H1 (cell line): ENCODE measurements around the gene SLC25A21. TPM values are rescaled to one million over a fixed set of nuclear protein-coding genes. Genes with fewer than 3 reads are reported as not detected.
A peak's percentile ranks its signal among the peaks of the same experiment; 100 is the strongest.

Experiments used
- CTCF ChIA-PET: fragments of 300-600 bp; sonication (Branson Sonifier 250); formaldehyde crosslinking; loops from one replicate; lab custom pipeline; 2021; ENCODE audit not compliant: partially characterized antibody; lab: Charles Lee
- POLR2A ChIA-PET: fragments of 300-600 bp; sonication (Branson Sonifier 250); formaldehyde crosslinking; loops from one replicate; lab custom pipeline; 2021; ENCODE audit warnings: inconsistent platforms; ENCODE audit not compliant: partially characterized antibody; lab: Charles Lee
- DNase-seq, 2 experiments: peaks; one replicate each; pipeline versions ENCODE4 v3.0.0 to v3.0.0-alpha.2; 2010 to 2022; ENCODE audit warnings: low spot score in 2 of 2, low read depth in 1 of 2, mixed read lengths in 1 of 2
- FAIRE-seq: peaks from 2 replicates; lab custom pipeline; 2011; peaks lifted over from hg19 to GRCh38; lab: Jason Lieb, UNC
- H2AFZ ChIP-seq: 2 replicates; pipeline ENCODE4 v1.8.1; 2012; ENCODE audit warnings: low read length, inconsistent platforms
- H2AK5ac ChIP-seq: 2 replicates; pipeline ENCODE4 v1.6.1; 2013; ENCODE audit warnings: low read depth, low read length
- H2BK120ac ChIP-seq: replicated peaks from 2 replicates; pipeline ENCODE3; 2013; ENCODE audit warnings: low read depth, low read length, inconsistent platforms
- H2BK12ac ChIP-seq: 2 replicates; pipeline ENCODE4 v1.6.1; 2013; ENCODE audit warnings: low read depth, low read length
- H2BK15ac ChIP-seq: 2 replicates; pipeline ENCODE4 v1.6.1; 2013; ENCODE audit warnings: low read length
- H2BK20ac ChIP-seq: 2 replicates; pipeline ENCODE4 v1.6.1; 2013; ENCODE audit warnings: low read length
- H2BK5ac ChIP-seq: 2 replicates; pipeline ENCODE4 v1.6.1; 2013; ENCODE audit warnings: low read depth, low read length
- H3K14ac ChIP-seq: 2 replicates; pipeline ENCODE4 v1.6.1; 2013; ENCODE audit warnings: inconsistent platforms; ENCODE audit not compliant: insufficient read length
- H3K18ac ChIP-seq: 2 replicates; pipeline ENCODE4 v1.6.1; 2013; ENCODE audit warnings: low read length; ENCODE audit errors: extremely low read depth
- H3K23ac ChIP-seq: 2 replicates; pipeline ENCODE4 v1.6.1; 2013; ENCODE audit warnings: inconsistent platforms; ENCODE audit not compliant: insufficient read length
- H3K23me2 ChIP-seq: 2 replicates; pipeline ENCODE4 v1.6.1; 2013; ENCODE audit warnings: low read depth, low read length
- H3K27ac ChIP-seq: 2 replicates; pipeline ENCODE4 v1.6.1; 2011; ENCODE audit warnings: low read depth, low read length, inconsistent platforms
- H3K27me3 ChIP-seq, 4 experiments: replicated peaks in 1 of 4; 1 replicate in 1 of 4; 2 replicates in 3 of 4; pipeline versions ENCODE4 v1.6.1 to v1.8.1; 2011 to 2013; ENCODE audit warnings: low read length in 3 of 4, mild to moderate bottlenecking in 3 of 4, inconsistent platforms in 2 of 4, mixed read lengths in 2 of 4, moderate library complexity in 1 of 4; ENCODE audit not compliant: control insufficient read depth in 3 of 4, insufficient read depth in 3 of 4; ENCODE audit errors: extremely low read depth in 1 of 4
- H3K36me3 ChIP-seq, 4 experiments: 2 replicates each; pipeline versions ENCODE4 v1.6.1 to v1.8.1; 2011 to 2013; ENCODE audit warnings: mild to moderate bottlenecking in 4 of 4, low read length in 3 of 4, moderate library complexity in 2 of 4, control low read depth in 1 of 4, inconsistent platforms in 1 of 4; ENCODE audit not compliant: insufficient read depth in 4 of 4, control insufficient read depth in 2 of 4
- H3K4ac ChIP-seq: replicated peaks from 2 replicates; pipeline ENCODE3; 2013; ENCODE audit warnings: low read length, low read depth, mixed read lengths, inconsistent platforms; ENCODE audit not compliant: insufficient read length
- H3K4me1 ChIP-seq, 4 experiments: replicated peaks in 1 of 4; 1 replicate in 1 of 4; 2 replicates in 3 of 4; pipeline versions ENCODE4 v1.6.1 to v1.8.1; 2011 to 2013; ENCODE audit warnings: low read length in 3 of 4, inconsistent platforms in 2 of 4, mixed read lengths in 1 of 4; ENCODE audit not compliant: insufficient read depth in 4 of 4, control insufficient read depth in 3 of 4
- H3K4me2 ChIP-seq, 2 experiments: 2 replicates each; pipeline versions ENCODE4 v1.6.1 to v1.8.1; 2011 to 2013; ENCODE audit warnings: low read depth in 2 of 2, low read length in 2 of 2, control low read depth in 1 of 2, inconsistent platforms in 1 of 2, mild to moderate bottlenecking in 1 of 2; ENCODE audit not compliant: insufficient read depth in 1 of 2
- H3K4me3 ChIP-seq, 4 experiments: fragments of 200-600, 300-600 bp in 1 of 4; sonication (generic), shearing (Covaris generic), sonication (Bioruptor Twin) in 1 of 4; 2 replicates each; pipeline versions ENCODE4 v1.5.1 to v1.8.1; 2011 to 2016; ENCODE audit warnings: low read length in 4 of 4, low read depth in 3 of 4, control low read depth in 2 of 4, inconsistent platforms in 2 of 4, mild to moderate bottlenecking in 2 of 4, mixed read lengths in 1 of 4, moderate library complexity in 1 of 4; ENCODE audit not compliant: insufficient read depth in 2 of 4; ENCODE audit errors: extremely low read depth in 1 of 4
- H3K56ac ChIP-seq: replicated peaks from 2 replicates; pipeline ENCODE3; 2013; ENCODE audit warnings: low read depth, mild to moderate bottlenecking, mixed read lengths, low read length, inconsistent platforms; ENCODE audit not compliant: insufficient read length
- H3K79me1 ChIP-seq: 2 replicates; pipeline ENCODE4 v1.6.1; 2013; ENCODE audit warnings: low read depth, low read length, control low read depth
- H3K79me2 ChIP-seq, 2 experiments: 2 replicates each; pipeline versions ENCODE4 v1.6.1 to v1.8.1; 2012 to 2013; ENCODE audit warnings: low read length in 2 of 2, mild to moderate bottlenecking in 2 of 2, inconsistent platforms in 1 of 2; ENCODE audit not compliant: insufficient read depth in 2 of 2, control insufficient read depth in 1 of 2
- H3K9ac ChIP-seq, 4 experiments: replicated peaks in 1 of 4; 1 replicate in 1 of 4; 2 replicates in 3 of 4; pipeline versions ENCODE4 v1.6.1 to v1.8.1; 2011 to 2013; ENCODE audit warnings: low read depth in 3 of 4, low read length in 3 of 4, control low read depth in 2 of 4, mild to moderate bottlenecking in 2 of 4, moderate library complexity in 2 of 4, inconsistent platforms in 1 of 4; ENCODE audit errors: extremely low read depth in 1 of 4
- H3K9me3 ChIP-seq, 2 experiments: 2 replicates each; pipeline versions ENCODE4 v1.6.1 to v1.8.1; 2012 to 2013; ENCODE audit warnings: mild to moderate bottlenecking in 2 of 2, moderate library complexity in 2 of 2, control low read depth in 1 of 2, inconsistent platforms in 1 of 2, low read depth in 1 of 2, low read length in 1 of 2, mixed read lengths in 1 of 2; ENCODE audit not compliant: insufficient read depth in 2 of 2
- H4K20me1 ChIP-seq, 2 experiments: replicated peaks in 1 of 2; 2 replicates each; pipeline versions ENCODE3 to v1.8.1; 2011 to 2013; ENCODE audit warnings: inconsistent platforms in 2 of 2, low read length in 2 of 2, mild to moderate bottlenecking in 1 of 2; ENCODE audit not compliant: insufficient read depth in 2 of 2, control insufficient read depth in 1 of 2
- H4K5ac ChIP-seq: 2 replicates; pipeline ENCODE4 v1.6.1; 2013; ENCODE audit warnings: low read length, low read depth, mixed read lengths, inconsistent platforms; ENCODE audit not compliant: insufficient read length
- H4K8ac ChIP-seq: 2 replicates; pipeline ENCODE4 v1.8.0; 2013; ENCODE audit warnings: mild to moderate bottlenecking, moderate library complexity, low read length, inconsistent platforms; ENCODE audit not compliant: insufficient read depth; ENCODE audit errors: extremely low read depth
- H4K91ac ChIP-seq: replicated peaks from 2 replicates; pipeline ENCODE3; 2013; ENCODE audit warnings: low read length, mixed read lengths, inconsistent platforms; ENCODE audit not compliant: insufficient read length
- FOSL1 ChIP-seq: IDR thresholded peaks from 2 replicates; pipeline ENCODE4 v1.6.1; 2011; ENCODE audit warnings: mild to moderate bottlenecking, low read depth, low read length, moderate library complexity; ENCODE audit not compliant: insufficient read depth
- GTF2F1 ChIP-seq: IDR thresholded peaks from 2 replicates; pipeline ENCODE4 v1.6.1; 2012; ENCODE audit warnings: low read depth, low read length, improper control_type of control experiment, borderline replicate concordance
- POLR2AphosphoS5 ChIP-seq: IDR thresholded peaks from 2 replicates; pipeline ENCODE4 v1.6.1; 2011; ENCODE audit warnings: low read depth, low read length
- RAD21 ChIP-seq, 2 experiments: IDR thresholded peaks in 1 of 2; conservative IDR thresholded peaks in 1 of 2; 2 replicates each; pipeline ENCODE4 v1.6.1; 2011; ENCODE audit warnings: low read depth in 2 of 2, low read length in 2 of 2, improper control_type of control experiment in 1 of 2, inconsistent platforms in 1 of 2, mild to moderate bottlenecking in 1 of 2, moderate library complexity in 1 of 2
- RXRA ChIP-seq: IDR thresholded peaks from 2 replicates; pipeline ENCODE4 v1.6.1; 2011; ENCODE audit warnings: low read depth, mild to moderate bottlenecking, low read length, moderate library complexity; ENCODE audit not compliant: insufficient read depth
- SIRT6 ChIP-seq: IDR thresholded peaks from one replicate; pipeline ENCODE4 v1.7.1; 2012; ENCODE audit warnings: low read length, inconsistent platforms
- TAF7 ChIP-seq: optimal IDR thresholded peaks from 2 replicates; pipeline ENCODE3; 2011; ENCODE audit warnings: low read depth, mild to moderate bottlenecking, inconsistent platforms, low read length, moderate library complexity, borderline replicate concordance
- TCF12 ChIP-seq: IDR thresholded peaks from 2 replicates; pipeline ENCODE4 v1.6.1; 2011; ENCODE audit warnings: low read depth, mild to moderate bottlenecking, low read length
- WGBS, 2 experiments: shearing (Covaris generic) in 1 of 2; methylation state at CpG; one replicate each; pipeline versions ENCODE4 v1.1.6 to v1.1.7; 2013 to 2015; ENCODE audit warnings: low lambda C conversion rate in 2 of 2, mixed read lengths in 2 of 2, inconsistent platforms in 1 of 2, low coverage in 1 of 2, missing lambda C conversion rate in 1 of 2; ENCODE audit not compliant: insufficient replicate concordance in 2 of 2, insufficient coverage in 1 of 2, insufficient read length in 1 of 2; ENCODE audit errors: extremely low coverage in 1 of 2, missing lambda C conversion rate in 1 of 2; 5-methylcytosine and 5-hydroxymethylcytosine counted together
- polyA plus RNA-seq, 7 experiments: library from polyadenylated mRNA; depleted of rRNA in 3 of 7; stranded (reverse) in 5 of 7; unstranded in 2 of 7; fragments of >200 nt in 5 of 7; fragments of 200-250 nt in 2 of 7; gene quantifications; 1 replicate in 5 of 7; 2 replicates in 1 of 7; 4 replicates in 1 of 7; pipeline versions ENCODE4 v1.2.1 to v1.2.3, GENCODE V29; 2011 to 2013; ENCODE audit warnings: missing spikeins in 2 of 7, mixed read lengths in 2 of 7
- total RNA-seq: library from RNA; stranded (reverse); fragmentation: NEBNext Ultra II Directional; extraction: Animal tissue kit (Norgen Biotek cat#: 25700); gene quantifications from 2 replicates; pipeline ENCODE4 v1.2.1, GENCODE V29; 2021
- TF ChIP-seq, protein P1 (sequence below), 3 experiments: IDR thresholded peaks; 1 replicate in 2 of 3; 2 replicates in 1 of 3; pipeline versions ENCODE4 v1.5.1 to v1.6.1; 2011; ENCODE audit warnings: low read length in 3 of 3, mild to moderate bottlenecking in 3 of 3, inconsistent platforms in 2 of 3, low read depth in 1 of 3, moderate library complexity in 1 of 3; ENCODE audit not compliant: insufficient read depth in 1 of 3; ENCODE audit errors: control extremely low read depth in 1 of 3

SLC25A21 gene
- total and polyA plus RNA-seq, 2 of the 8 experiments (the other 6 are each of a cell fraction or from before 2014, with no cell fraction given) = 6.9 to 15.7 TPM

DNA sequence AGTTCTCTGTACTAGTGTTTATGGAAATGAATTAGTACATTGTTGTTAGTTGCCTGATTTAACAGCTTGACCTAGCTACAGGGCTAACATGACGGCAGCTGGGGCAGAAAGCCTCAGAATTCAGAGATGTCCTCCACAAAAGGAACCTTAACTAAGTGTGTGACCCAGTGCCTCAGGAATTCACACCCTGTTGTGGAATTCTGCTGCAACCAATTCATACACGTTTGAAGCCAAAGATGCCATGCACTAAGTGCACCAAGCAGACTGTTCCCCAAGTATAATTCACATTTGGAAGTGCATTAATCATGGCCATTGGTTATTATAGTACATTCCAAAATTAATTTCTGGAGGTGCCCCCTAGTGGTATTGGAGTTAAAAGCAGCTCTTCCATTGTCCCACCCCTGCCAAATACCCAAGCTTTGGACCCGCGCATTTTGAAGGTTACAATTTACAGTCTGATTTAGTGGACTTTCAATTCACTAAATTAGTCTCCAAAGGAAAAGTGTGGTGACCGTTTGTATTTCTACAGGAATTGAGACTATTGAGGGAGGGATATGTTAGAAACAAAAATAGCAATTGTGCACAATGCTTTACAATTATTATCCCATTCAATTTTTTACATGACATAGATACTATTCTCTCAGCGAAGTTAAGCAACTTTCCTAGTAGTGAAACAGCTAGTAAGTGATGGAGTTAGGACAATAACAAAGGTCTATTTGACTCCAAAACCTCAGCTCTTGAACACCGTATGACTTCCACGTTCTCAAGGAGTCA lies 424.8 kb downstream of the SLC25A21 start:
- Histone ChIP-seq H4K8ac (no peak overlapping the region), H3K23ac (no peak overlapping the region), H3K23me2 (no peaks in the 10 kb centered on the region), H2BK20ac (no peak overlapping the region), H3K4me3 (no peak overlapping the region), H4K91ac (no peak overlapping the region), H3K36me3 (no peaks in the 10 kb centered on the region), H3K79me2 (no peaks in the 10 kb centered on the region), H4K20me1 (no peaks in the 10 kb centered on the region), H2BK120ac (no peak overlapping the region), H3K4ac (no peak overlapping the region), H2AK5ac (no peak overlapping the region), H3K9ac (no peak overlapping the region), H3K14ac (no peak overlapping the region), H2AFZ (no peak overlapping the region), H3K4me2 (no peak overlapping the region), H2BK15ac (no peak overlapping the region), H2BK12ac (no peak overlapping the region), H3K27me3 (no peaks in the 10 kb centered on the region), H3K18ac (no peak overlapping the region), H3K56ac (no peak overlapping the region), H3K79me1 (no peaks in the 10 kb centered on the region), H2BK5ac (no peak overlapping the region), H4K5ac (no peak overlapping the region), H3K4me1 (peaks cover 0 to 2% (median 0%) of the 10 kb centered on the region in 4 experiments; a peak in 1 of 7 replicates), H3K9me3 (no peaks in the 10 kb centered on the region), H3K27ac (no peak overlapping the region)
- ChIA-PET POLR2A (interaction anchor here (0.7 kb wide), 1 partner anchor 20 kb away, joined by 3 read pairs; no protein-coding TSS in a partner anchor), CTCF (interaction anchor here (0.6 to 3.2 kb wide), 50 partner anchors 8 to 842 kb away, joined by 3 to 103 read pairs (median 4); partner anchors contain the start of gene PAX9)
- FAIRE-seq = no peak
- 67% methylated on average over 8 of the region's 8 CpGs; no CpG with 5 or more reads in 1 of the 2 experiments for WGBS, 2 experiments
- DNase-seq = no peak
- TF ChIP-seq POLR2AphosphoS5 (no peak), FOSL1 (no peak), SIRT6 (no peak), GTF2F1 (no peak), RXRA (no peak), TAF7 (no peak), RAD21 (IDR thresholded peaks at IDR 0.05 in 1 of 2, conservative IDR thresholded peaks at IDR 0.05 in 1 of 2; ENCODE audit: low read depth in 2 of 2, low read length in 2 of 2) (peak; percentile 8 to 37; a peak in 1 of 4 replicates), TCF12 (no peak)
- TF ChIP-seq, protein P1, sequence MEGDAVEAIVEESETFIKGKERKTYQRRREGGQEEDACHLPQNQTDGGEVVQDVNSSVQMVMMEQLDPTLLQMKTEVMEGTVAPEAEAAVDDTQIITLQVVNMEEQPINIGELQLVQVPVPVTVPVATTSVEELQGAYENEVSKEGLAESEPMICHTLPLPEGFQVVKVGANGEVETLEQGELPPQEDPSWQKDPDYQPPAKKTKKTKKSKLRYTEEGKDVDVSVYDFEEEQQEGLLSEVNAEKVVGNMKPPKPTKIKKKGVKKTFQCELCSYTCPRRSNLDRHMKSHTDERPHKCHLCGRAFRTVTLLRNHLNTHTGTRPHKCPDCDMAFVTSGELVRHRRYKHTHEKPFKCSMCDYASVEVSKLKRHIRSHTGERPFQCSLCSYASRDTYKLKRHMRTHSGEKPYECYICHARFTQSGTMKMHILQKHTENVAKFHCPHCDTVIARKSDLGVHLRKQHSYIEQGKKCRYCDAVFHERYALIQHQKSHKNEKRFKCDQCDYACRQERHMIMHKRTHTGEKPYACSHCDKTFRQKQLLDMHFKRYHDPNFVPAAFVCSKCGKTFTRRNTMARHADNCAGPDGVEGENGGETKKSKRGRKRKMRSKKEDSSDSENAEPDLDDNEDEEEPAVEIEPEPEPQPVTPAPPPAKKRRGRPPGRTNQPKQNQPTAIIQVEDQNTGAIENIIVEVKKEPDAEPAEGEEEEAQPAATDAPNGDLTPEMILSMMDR (IDR thresholded peaks at IDR 0.05; ENCODE audit: control extremely low read depth in 1 of 3, insufficient read depth in 1 of 3, low read depth in 1 of 3, low read length in 3 of 3) = peak; percentile 21 to 60 (median 41)
